ENCODE data around the gene MRPL23. TPM values are rescaled to one million over a fixed set of nuclear protein-coding genes. Genes with fewer than 3 reads are reported as not detected.

The MRPL23 gene
- total and polyA plus RNA-seq, 4 donors = 34.8 to 250 (median 107) TPM

GRCh38 chr11:1949302-1949701, 2.2 kb downstream of the MRPL23 start:
- no CpG with 5 or more reads among the region's 6 CpGs for WGBS, 2 donors
- H3K27ac ChIP-seq (ENCODE audit: low read depth in 1 of 2, low read length in 1 of 2) = no peak overlapping the region
- no peak overlapping the region for H3K4me3 ChIP-seq
- H3K27me3 ChIP-seq (ENCODE audit: control insufficient read depth in 3 of 3, insufficient read depth in 3 of 3, low read length in 2 of 3) = no peaks in the 10 kb centered on the region
- no peak for TF ChIP-seq CTCF (IDR thresholded peaks at IDR 0.05; ENCODE audit: control extremely low read depth, extremely low read depth)
- no peak overlapping the region for H3K9ac ChIP-seq (ENCODE audit: insufficient read depth in 1 of 2, low read length in 2 of 2)
- no peaks in the 10 kb centered on the region for H3K4me1 ChIP-seq (ENCODE audit: control insufficient read depth in 5 of 5, insufficient read depth in 5 of 5, low read length in 5 of 5)
- no peak for ATAC-seq (ENCODE audit: insufficient read depth, low FRiP score)
- H3K9me3 ChIP-seq (ENCODE audit: control insufficient read depth in 4 of 4, insufficient read depth in 3 of 4, low read length in 3 of 4) = no peaks in the 10 kb centered on the region
- DNase-seq = no peak
- H3K36me3 ChIP-seq (ENCODE audit: control insufficient read depth in 4 of 4, insufficient read depth in 4 of 4, low read length in 4 of 4) = no peaks in the 10 kb centered on the region

- WGBS, 2 donors = no CpG with 5 or more reads among the region's 15 CpGs
- Histone ChIP-seq H3K36me3 (ENCODE audit: control insufficient read depth in 4 of 4, insufficient read depth in 4 of 4, low read length in 4 of 4) (no peaks in the 10 kb centered on the region), H3K4me1 (ENCODE audit: control insufficient read depth in 5 of 5, insufficient read depth in 5 of 5, low read length in 5 of 5) (no peaks in the 10 kb centered on the region), H3K9me3 (ENCODE audit: control insufficient read depth in 4 of 4, insufficient read depth in 3 of 4, low read length in 3 of 4) (no peaks in the 10 kb centered on the region), H3K27me3 (ENCODE audit: control insufficient read depth in 3 of 3, insufficient read depth in 3 of 3, low read length in 2 of 3) (no peaks in the 10 kb centered on the region), H3K27ac (ENCODE audit: low read depth in 1 of 2, low read length in 1 of 2) (no peak overlapping the region), H3K9ac (ENCODE audit: insufficient read depth in 1 of 2, low read length in 2 of 2) (no peak overlapping the region), H3K4me3 (no peak overlapping the region)
- TF ChIP-seq CTCF (IDR thresholded peaks at IDR 0.05; ENCODE audit: control extremely low read depth, extremely low read depth) = no peak
- DNase-seq = no peak
- ATAC-seq (ENCODE audit: insufficient read depth, low FRiP score) = no peak
Measured at GRCh38 chr11:1949922-1950321, 2.8 kb downstream of the MRPL23 start.

- Histone ChIP-seq H3K9me3 (ENCODE audit: control insufficient read depth in 4 of 4, insufficient read depth in 3 of 4, low read length in 3 of 4) (no peaks in the 10 kb centered on the region), H3K4me3 (no peak overlapping the region), H3K27ac (ENCODE audit: low read depth in 1 of 2, low read length in 1 of 2) (no peak overlapping the region), H3K27me3 (ENCODE audit: control insufficient read depth in 3 of 3, insufficient read depth in 3 of 3, low read length in 2 of 3) (no peaks in the 10 kb centered on the region), H3K9ac (ENCODE audit: insufficient read depth in 1 of 2, low read length in 2 of 2) (no peak overlapping the region), H3K4me1 (ENCODE audit: control insufficient read depth in 5 of 5, insufficient read depth in 5 of 5, low read length in 5 of 5) (no peaks in the 10 kb centered on the region), H3K36me3 (ENCODE audit: control insufficient read depth in 4 of 4, insufficient read depth in 4 of 4, low read length in 4 of 4) (no peaks in the 10 kb centered on the region)
- no peak for TF ChIP-seq CTCF (IDR thresholded peaks at IDR 0.05; ENCODE audit: control extremely low read depth, extremely low read depth)
- ATAC-seq (ENCODE audit: insufficient read depth, low FRiP score) (no peak), DNase-seq (no peak)
- no CpG with 5 or more reads among the region's 29 CpGs for WGBS, 2 donors
Measured at GRCh38 chr11:1952806-1953482, 5.8 kb downstream of the MRPL23 start.

Data from lung (tissue), 12 donors.